ENCODE results near the gene QTRT2. TPM values are rescaled to one million over a fixed set of nuclear protein-coding genes. Genes with fewer than 3 reads are reported as not detected.

The QTRT2 gene
- total and polyA plus RNA-seq, 2 of the 8 experiments (the other 6 are each of a cell fraction or from before 2014, with no cell fraction given): 13.3 to 54.5 TPM

GRCh38 chr3:114120211-114120610 is 63.7 kb downstream of the QTRT2 start:
- TF ChIP-seq RAD21 (IDR thresholded peaks at IDR 0.05 in 1 of 2, conservative IDR thresholded peaks at IDR 0.05 in 1 of 2; ENCODE audit: low read depth in 2 of 2, low read length in 2 of 2) (no peak), JUN (IDR thresholded peaks at IDR 0.05; ENCODE audit: low read depth, low read length) (no peak), TCF12 (IDR thresholded peaks at IDR 0.05; ENCODE audit: low read depth, low read length) (no peak), SP2 (IDR thresholded peaks at IDR 0.05; ENCODE audit: low read length) (no peak), CHD2 (IDR thresholded peaks at IDR 0.05; ENCODE audit: low read length) (no peak), CEBPB (IDR thresholded peaks at IDR 0.05; ENCODE audit: low read depth, low read length) (no peak), SP4 (IDR thresholded peaks at IDR 0.05; ENCODE audit: low read length) (no peak), POLR2A (IDR thresholded peaks at IDR 0.05; ENCODE audit: control extremely low read depth in 1 of 2, low read depth in 2 of 2, low read length in 2 of 2) (no peak), SAP30 (IDR thresholded peaks at IDR 0.05; ENCODE audit: insufficient read depth, insufficient replicate concordance, low read length) (no peak)
- Histone ChIP-seq H3K36me3 (ENCODE audit: control insufficient read depth in 2 of 4, insufficient read depth in 4 of 4, low read length in 3 of 4) (no peaks in the 10 kb centered on the region), H2AK5ac (ENCODE audit: low read depth, low read length) (no peak overlapping the region), H4K8ac (ENCODE audit: extremely low read depth, insufficient read depth, low read length) (no peak overlapping the region), H3K14ac (ENCODE audit: insufficient read length) (no peak overlapping the region), H3K56ac (replicated peaks; ENCODE audit: insufficient read length, low read depth, low read length) (no peak overlapping the region), H3K4me3 (ENCODE audit: extremely low read depth in 1 of 4, insufficient read depth in 2 of 4, low read depth in 3 of 4, low read length in 4 of 4) (no peak overlapping the region), H2BK5ac (ENCODE audit: low read depth, low read length) (no peak overlapping the region), H3K27me3 (replicated peaks in 1 of 4; ENCODE audit: control insufficient read depth in 3 of 4, extremely low read depth in 1 of 4, insufficient read depth in 3 of 4, low read length in 3 of 4) (no peaks in the 10 kb centered on the region), H2BK120ac (replicated peaks; ENCODE audit: low read depth, low read length) (no peak overlapping the region), H2BK15ac (ENCODE audit: low read length) (no peak overlapping the region), H3K23me2 (ENCODE audit: low read depth, low read length) (no peaks in the 10 kb centered on the region), H3K9me3 (ENCODE audit: insufficient read depth in 2 of 2, low read depth in 1 of 2, low read length in 1 of 2) (no peaks in the 10 kb centered on the region), H2BK20ac (ENCODE audit: low read length) (no peak overlapping the region), H3K79me1 (ENCODE audit: low read depth, low read length) (no peaks in the 10 kb centered on the region), H4K5ac (ENCODE audit: insufficient read length, low read depth, low read length) (no peak overlapping the region), H2BK12ac (ENCODE audit: low read depth, low read length) (no peak overlapping the region), H3K23ac (ENCODE audit: insufficient read length) (no peak overlapping the region), H3K4me1 (replicated peaks in 1 of 4; ENCODE audit: control insufficient read depth in 3 of 4, insufficient read depth in 4 of 4, low read length in 3 of 4) (no peaks in the 10 kb centered on the region), H3K27ac (ENCODE audit: low read depth, low read length) (no peak overlapping the region), H4K20me1 (replicated peaks in 1 of 2; ENCODE audit: control insufficient read depth in 1 of 2, insufficient read depth in 2 of 2, low read length in 2 of 2) (no peaks in the 10 kb centered on the region), H3K4me2 (ENCODE audit: insufficient read depth in 1 of 2, low read depth in 2 of 2, low read length in 2 of 2) (no peak overlapping the region), H3K79me2 (ENCODE audit: control insufficient read depth in 1 of 2, insufficient read depth in 2 of 2, low read length in 2 of 2) (no peaks in the 10 kb centered on the region), H3K18ac (ENCODE audit: extremely low read depth, low read length) (no peak overlapping the region), H3K9ac (replicated peaks in 1 of 4; ENCODE audit: extremely low read depth in 1 of 4, low read depth in 3 of 4, low read length in 3 of 4) (no peak overlapping the region), H3K4ac (replicated peaks; ENCODE audit: insufficient read length, low read depth, low read length) (no peak overlapping the region), H4K91ac (replicated peaks; ENCODE audit: insufficient read length, low read length) (no peak overlapping the region), H2AFZ (ENCODE audit: low read length) (no peak overlapping the region)
- no peak for DNase-seq (ENCODE audit: low read depth in 1 of 2, low spot score in 2 of 2)
- ChIA-PET CTCF (ENCODE audit: partially characterized antibody) (no interaction called here), POLR2A (ENCODE audit: partially characterized antibody) (no interaction called here)
- no peak for FAIRE-seq
- WGBS, 2 experiments (ENCODE audit: extremely low coverage in 1 of 2, insufficient coverage in 1 of 2, insufficient read length in 1 of 2, insufficient replicate concordance in 2 of 2, low coverage in 1 of 2, low lambda C conversion rate in 2 of 2, missing lambda C conversion rate in 1 of 2): 83% methylated on average over 3 of the region's 3 CpGs; no CpG with 5 or more reads in 1 of the 2 experiments

All from H1 (cell line).